Measurements from ENCODE around the gene RPP40.

- TF ChIP-seq CTCF (IDR thresholded peaks at IDR 0.05; ENCODE audit: insufficient read depth, low read length) (no peak), POLR2AphosphoS5 (IDR thresholded peaks at IDR 0.05; ENCODE audit: low read depth) (no peak), GABPA (IDR thresholded peaks at IDR 0.05; ENCODE audit: low read depth) (no peak)
These were observed 38.9 kb downstream of the RPP40 start for GRCh38 chr6:4964675-4965561.

Data from HL-60 (cell line).